HepG2 (cell line): Measurements from ENCODE around the gene PDPK1. TPM values are rescaled to one million over a fixed set of nuclear protein-coding genes. Genes with fewer than 3 reads are reported as not detected.
"Not testable (repeated sequence)": the region's sequence is repeated elsewhere in the genome, so short reads cannot be mapped to it uniquely, and the experiment has no call there.

Experiments used
- ATAC-seq: fragments of 200-7000 bp; cut with Tn5 transposase; 3 replicates; pipeline ENCODE4 v1.9.1; 2020; ENCODE audit warnings: mild to moderate bottlenecking, moderate library complexity
- BruUV-seq: library from RNA; stranded (reverse); fragments of 400-500 nt; replicated peaks from 2 replicates; lab custom pipeline; 2021; lab: Mats Ljungman, UMichigan
- CTCF ChIA-PET: fragments of 300-600 bp; formaldehyde crosslinking; extraction: SDS; loops from one replicate; lab custom pipeline; 2021; ENCODE audit warnings: low total read pairs, inconsistent platforms, low intra/inter-chr PET ratio; lab: Yijun Ruan, JAX
- POLR2A ChIA-PET: fragments of 350-600 bp; sonication (Branson Sonifier 250); formaldehyde crosslinking; loops from one replicate; lab custom pipeline; 2020; ENCODE audit warnings: antibody characterized with exemption, inconsistent platforms; lab: Yijun Ruan, JAX
- DNase-seq: peaks from one replicate; pipeline ENCODE4 v3.0.0-alpha.2; 2015; ENCODE audit warnings: low spot score
- FAIRE-seq: peaks from 3 replicates; lab custom pipeline; 2011; peaks lifted over from hg19 to GRCh38; lab: Jason Lieb, UNC
- H2AFZ ChIP-seq: one replicate; pipeline ENCODE4 v1.6.1; 2011; ENCODE audit warnings: low read length, inconsistent platforms
- H3K27ac ChIP-seq: fragments of 300-600 bp; 3 replicates; pipeline ENCODE4 v1.8.0; 2011; ENCODE audit warnings: mixed run types, mild to moderate bottlenecking, mixed read lengths, low read length, inconsistent platforms; ENCODE audit not compliant: insufficient read depth; ENCODE audit errors: extremely low read length
- H3K27me3 ChIP-seq, 2 experiments: fragments of 200-600 bp in 1 of 2; 2 replicates in 1 of 2; 3 replicates in 1 of 2; pipeline versions ENCODE4 v1.6.0 to v1.8.0; 2011; ENCODE audit warnings: low read length in 2 of 2, mild to moderate bottlenecking in 2 of 2, moderate library complexity in 2 of 2, inconsistent platforms in 1 of 2; ENCODE audit not compliant: insufficient read depth in 2 of 2, control insufficient read depth in 1 of 2
- H3K36me3 ChIP-seq, 2 experiments: fragments of 200-600 bp in 1 of 2; replicated peaks in 1 of 2; 2 replicates in 1 of 2; 3 replicates in 1 of 2; pipeline versions ENCODE4 v1.5.1 to v1.8.0; 2011; ENCODE audit warnings: low read length in 2 of 2, inconsistent platforms in 1 of 2; ENCODE audit not compliant: insufficient read depth in 2 of 2, control insufficient read depth in 1 of 2
- H3K4me1 ChIP-seq: 2 replicates; pipeline ENCODE4 v1.5.1; 2012; ENCODE audit warnings: low read length, inconsistent platforms; ENCODE audit not compliant: insufficient read depth
- H3K4me2 ChIP-seq: 2 replicates; pipeline ENCODE4 v1.6.0; 2011; ENCODE audit warnings: low read depth, low read length, inconsistent platforms
- H3K4me3 ChIP-seq, 3 experiments: fragments of 200-600 bp in 1 of 3; sonication (generic), shearing (Covaris generic) in 1 of 3; replicated peaks in 1 of 3; 2 replicates each; pipeline ENCODE4 v1.5.1; 2011 to 2016; ENCODE audit warnings: low read length in 3 of 3, inconsistent platforms in 2 of 3, low read depth in 2 of 3, mild to moderate bottlenecking in 2 of 3, control low read depth in 1 of 3, mixed read lengths in 1 of 3; ENCODE audit not compliant: insufficient read depth in 1 of 3
- H3K79me2 ChIP-seq: one replicate; pipeline ENCODE4 v1.6.1; 2011; ENCODE audit warnings: low read length, inconsistent platforms; ENCODE audit not compliant: insufficient read depth
- H3K9ac ChIP-seq: 2 replicates; pipeline ENCODE4 v1.6.0; 2011; ENCODE audit warnings: mild to moderate bottlenecking, low read depth, low read length, inconsistent platforms; ENCODE audit not compliant: insufficient read depth
- H3K9me3 ChIP-seq: 2 replicates; pipeline ENCODE4 v1.5.1; 2012; ENCODE audit warnings: mild to moderate bottlenecking, low read length
- H4K20me1 ChIP-seq: 2 replicates; pipeline ENCODE4 v1.6.0; 2011; ENCODE audit warnings: inconsistent platforms, mild to moderate bottlenecking, low read length, moderate library complexity; ENCODE audit not compliant: insufficient read depth
- HNF4A ChIP-seq: sonication (generic); formaldehyde crosslinking; IDR thresholded peaks from 2 replicates; pipeline ENCODE4 v1.4.0; 2020; ENCODE audit warnings: missing genetic modification reagents
- PAX8 ChIP-seq: sonication (generic); formaldehyde crosslinking; IDR thresholded peaks from 2 replicates; pipeline ENCODE4 v1.8.0; 2022; ENCODE audit warnings: mild to moderate bottlenecking, missing genetic modification reagents, borderline replicate concordance
- SNAI1 ChIP-seq: sonication (generic); formaldehyde crosslinking; IDR thresholded peaks from 2 replicates; pipeline ENCODE4 v1.5.0; 2020; ENCODE audit warnings: mild to moderate bottlenecking, missing genetic modification reagents, borderline replicate concordance
- YEATS2 ChIP-seq: sonication (generic); formaldehyde crosslinking; IDR thresholded peaks from 2 replicates; pipeline ENCODE4 v1.4.0; 2020; ENCODE audit warnings: missing genetic modification reagents, borderline replicate concordance
- ZNF232 ChIP-seq: sonication (generic); formaldehyde crosslinking; IDR thresholded peaks from 2 replicates; pipeline ENCODE4 v1.4.0; 2020; ENCODE audit warnings: missing genetic modification reagents, borderline replicate concordance
- ZNF234 ChIP-seq: sonication (generic); formaldehyde crosslinking; conservative IDR thresholded peaks from 2 replicates; pipeline ENCODE4 v1.5.1; 2020; ENCODE audit warnings: mild to moderate bottlenecking, missing genetic modification reagents
- ZNF337 ChIP-seq: sonication (generic); formaldehyde crosslinking; IDR thresholded peaks from 2 replicates; pipeline ENCODE4 v1.5.1; 2020; ENCODE audit warnings: missing genetic modification reagents, low read depth, mild to moderate bottlenecking, borderline replicate concordance
- ZNF598 ChIP-seq: sonication (generic); formaldehyde crosslinking; IDR thresholded peaks from 2 replicates; pipeline ENCODE4 v1.5.1; 2020; ENCODE audit warnings: mild to moderate bottlenecking, missing genetic modification reagents, borderline replicate concordance
- ZNF614 ChIP-seq: IDR thresholded peaks from 2 replicates; pipeline ENCODE4 v1.6.1; 2018; ENCODE audit warnings: missing biosample characterization, missing genetic modification reagents, inconsistent platforms, borderline replicate concordance
- WGBS: methylation state at CpG from one replicate; pipeline ENCODE4 v1.1.6; 2017; ENCODE audit warnings: low lambda C conversion rate; 5-methylcytosine and 5-hydroxymethylcytosine counted together
- in situ Hi-C: cut with HindIII; loops from 2 replicates; pipeline ENCODE4 v1.10.0; 2017; ENCODE audit warnings: low pct_unique_long_range_greater_than_20kb; ENCODE audit not compliant: extremely low pct_ligation_motif_present
- intact Hi-C: fragments of 100-400 bp; cut with micrococcal nuclease; formaldehyde crosslinking; loops from one replicate; pipeline ENCODE4 v1.10.0; 2022; ENCODE audit not compliant: unreplicated experiment
- polyA plus RNA-seq, 8 experiments: library from polyadenylated mRNA; depleted of rRNA in 3 of 8; stranded (reverse) in 7 of 8; unstranded in 1 of 8; fragments of >200 nt; fragmentation: Illumina TruSeq in 4 of 8; extraction: Trizol in 4 of 8; gene quantifications; 2 replicates each; pipeline versions ENCODE4 v1.2.1 to v1.2.3, GENCODE V29; 2011 to 2016; ENCODE audit warnings: low read depth in 4 of 8, missing spikeins in 1 of 8, mixed read lengths in 1 of 8; ENCODE audit not compliant: insufficient read depth in 1 of 8
- total RNA-seq, 5 experiments: library from RNA; depleted of rRNA; stranded (reverse); fragments of >200 nt; fragmentation: Illumina TruSeq; extraction: Trizol; gene quantifications; 2 replicates each; pipeline ENCODE4 v1.2.3, GENCODE V29; 2016; ENCODE audit warnings: low read depth in 1 of 5
- TF ChIP-seq, protein P1 (sequence below): sonication (generic); formaldehyde crosslinking; IDR thresholded peaks from 2 replicates; pipeline ENCODE4 v1.4.0; 2020; ENCODE audit warnings: missing genetic modification reagents, mild to moderate bottlenecking, borderline replicate concordance
- TF ChIP-seq, protein P2 (sequence below): sonication (generic); formaldehyde crosslinking; IDR thresholded peaks from 2 replicates; pipeline ENCODE4 v1.8.0; 2023; ENCODE audit warnings: mild to moderate bottlenecking, missing genetic modification reagents
- TF ChIP-seq, protein P3 (sequence below): sonication (generic); formaldehyde crosslinking; IDR thresholded peaks from 2 replicates; pipeline ENCODE4 v1.4.0; 2020; ENCODE audit warnings: missing genetic modification reagents, borderline replicate concordance

The PDPK1 gene
- total and polyA plus RNA-seq, 2 of the 13 experiments (the other 11 are each of a cell fraction or from before 2014, with no cell fraction given): 59.6 to 129 TPM

DNA sequence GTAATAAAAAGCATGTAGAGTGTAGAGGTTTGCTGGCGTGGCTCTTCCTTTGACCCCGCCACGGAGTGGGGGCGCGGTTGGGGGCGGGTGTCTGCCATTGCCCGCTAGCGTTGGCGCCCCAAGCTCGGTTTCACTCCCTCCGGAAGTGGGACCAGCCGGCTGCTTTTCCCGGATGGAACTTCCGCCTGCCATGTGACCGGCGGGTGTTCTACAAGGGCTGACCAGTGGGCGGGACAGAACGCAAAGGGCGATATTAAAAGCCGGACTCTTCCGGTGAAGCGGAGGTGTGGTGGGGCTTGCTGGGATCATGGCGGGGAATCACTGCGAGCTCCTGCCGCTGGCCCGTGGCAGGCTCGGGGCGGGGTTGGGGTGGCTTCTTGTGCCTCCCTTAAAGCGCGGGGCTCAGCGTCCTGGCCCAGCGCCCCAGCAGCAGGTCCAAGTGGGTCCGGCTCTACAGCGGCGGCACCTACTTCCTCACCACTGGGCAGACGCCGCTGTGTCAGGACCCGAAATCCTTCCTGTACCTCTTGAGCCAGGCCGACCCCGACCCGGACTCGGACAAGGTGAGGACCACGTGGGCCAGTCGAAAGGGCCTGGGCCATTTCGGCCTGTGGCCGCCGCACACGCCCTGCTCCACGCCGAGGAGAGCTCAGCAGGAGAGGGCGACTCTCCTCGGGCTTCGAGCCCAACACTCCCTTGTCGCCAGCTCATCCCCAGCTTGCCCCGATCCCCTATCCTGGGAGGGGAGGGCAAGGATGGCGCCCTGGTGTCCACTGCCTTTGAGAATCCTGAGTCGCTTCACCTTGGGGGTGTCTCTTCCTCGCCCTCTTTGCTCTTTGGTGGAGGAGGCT lies 65.6 kb downstream of the PDPK1 start (continued):
- TF ChIP-seq, protein P1, sequence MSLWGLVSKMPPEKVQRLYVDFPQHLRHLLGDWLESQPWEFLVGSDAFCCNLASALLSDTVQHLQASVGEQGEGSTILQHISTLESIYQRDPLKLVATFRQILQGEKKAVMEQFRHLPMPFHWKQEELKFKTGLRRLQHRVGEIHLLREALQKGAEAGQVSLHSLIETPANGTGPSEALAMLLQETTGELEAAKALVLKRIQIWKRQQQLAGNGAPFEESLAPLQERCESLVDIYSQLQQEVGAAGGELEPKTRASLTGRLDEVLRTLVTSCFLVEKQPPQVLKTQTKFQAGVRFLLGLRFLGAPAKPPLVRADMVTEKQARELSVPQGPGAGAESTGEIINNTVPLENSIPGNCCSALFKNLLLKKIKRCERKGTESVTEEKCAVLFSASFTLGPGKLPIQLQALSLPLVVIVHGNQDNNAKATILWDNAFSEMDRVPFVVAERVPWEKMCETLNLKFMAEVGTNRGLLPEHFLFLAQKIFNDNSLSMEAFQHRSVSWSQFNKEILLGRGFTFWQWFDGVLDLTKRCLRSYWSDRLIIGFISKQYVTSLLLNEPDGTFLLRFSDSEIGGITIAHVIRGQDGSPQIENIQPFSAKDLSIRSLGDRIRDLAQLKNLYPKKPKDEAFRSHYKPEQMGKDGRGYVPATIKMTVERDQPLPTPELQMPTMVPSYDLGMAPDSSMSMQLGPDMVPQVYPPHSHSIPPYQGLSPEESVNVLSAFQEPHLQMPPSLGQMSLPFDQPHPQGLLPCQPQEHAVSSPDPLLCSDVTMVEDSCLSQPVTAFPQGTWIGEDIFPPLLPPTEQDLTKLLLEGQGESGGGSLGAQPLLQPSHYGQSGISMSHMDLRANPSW (CRISPR knock-in tag): no peak
- TF ChIP-seq ZNF598 (CRISPR knock-in tag) (peak; percentile 54; the same call in 1 of the 2 replicates), ZNF232 (peak; percentile 37; the same call in 1 of the 2 replicates), HNF4A (CRISPR knock-in tag) (peak; percentile 67), ZNF337 (CRISPR knock-in tag) (no peak), PAX8 (peak; percentile 83; the same call in 1 of the 2 replicates), SNAI1 (CRISPR knock-in tag) (0 out of 2 replicates have a peak, but pooled peaks have one; percentile 38), ZNF234 (CRISPR knock-in tag) (peak; percentile 54; the same call in 1 of the 2 replicates), YEATS2 (peak; percentile 97), ZNF614 (peak; percentile 88; the same call in 1 of the 2 replicates)
- TF ChIP-seq, protein P2, sequence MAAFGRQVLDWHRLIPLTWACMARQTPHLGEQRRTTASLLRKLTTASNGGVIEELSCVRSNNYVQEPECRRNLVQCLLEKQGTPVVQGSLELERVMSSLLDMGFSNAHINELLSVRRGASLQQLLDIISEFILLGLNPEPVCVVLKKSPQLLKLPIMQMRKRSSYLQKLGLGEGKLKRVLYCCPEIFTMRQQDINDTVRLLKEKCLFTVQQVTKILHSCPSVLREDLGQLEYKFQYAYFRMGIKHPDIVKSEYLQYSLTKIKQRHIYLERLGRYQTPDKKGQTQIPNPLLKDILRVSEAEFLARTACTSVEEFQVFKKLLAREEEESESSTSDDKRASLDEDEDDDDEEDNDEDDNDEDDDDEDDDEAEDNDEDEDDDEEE (CRISPR knock-in tag): peak; percentile 77; the same call in 1 of the 2 replicates
- TF ChIP-seq, protein P3, sequence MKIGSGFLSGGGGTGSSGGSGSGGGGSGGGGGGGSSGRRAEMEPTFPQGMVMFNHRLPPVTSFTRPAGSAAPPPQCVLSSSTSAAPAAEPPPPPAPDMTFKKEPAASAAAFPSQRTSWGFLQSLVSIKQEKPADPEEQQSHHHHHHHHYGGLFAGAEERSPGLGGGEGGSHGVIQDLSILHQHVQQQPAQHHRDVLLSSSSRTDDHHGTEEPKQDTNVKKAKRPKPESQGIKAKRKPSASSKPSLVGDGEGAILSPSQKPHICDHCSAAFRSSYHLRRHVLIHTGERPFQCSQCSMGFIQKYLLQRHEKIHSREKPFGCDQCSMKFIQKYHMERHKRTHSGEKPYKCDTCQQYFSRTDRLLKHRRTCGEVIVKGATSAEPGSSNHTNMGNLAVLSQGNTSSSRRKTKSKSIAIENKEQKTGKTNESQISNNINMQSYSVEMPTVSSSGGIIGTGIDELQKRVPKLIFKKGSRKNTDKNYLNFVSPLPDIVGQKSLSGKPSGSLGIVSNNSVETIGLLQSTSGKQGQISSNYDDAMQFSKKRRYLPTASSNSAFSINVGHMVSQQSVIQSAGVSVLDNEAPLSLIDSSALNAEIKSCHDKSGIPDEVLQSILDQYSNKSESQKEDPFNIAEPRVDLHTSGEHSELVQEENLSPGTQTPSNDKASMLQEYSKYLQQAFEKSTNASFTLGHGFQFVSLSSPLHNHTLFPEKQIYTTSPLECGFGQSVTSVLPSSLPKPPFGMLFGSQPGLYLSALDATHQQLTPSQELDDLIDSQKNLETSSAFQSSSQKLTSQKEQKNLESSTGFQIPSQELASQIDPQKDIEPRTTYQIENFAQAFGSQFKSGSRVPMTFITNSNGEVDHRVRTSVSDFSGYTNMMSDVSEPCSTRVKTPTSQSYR: peak; percentile 73

DNA sequence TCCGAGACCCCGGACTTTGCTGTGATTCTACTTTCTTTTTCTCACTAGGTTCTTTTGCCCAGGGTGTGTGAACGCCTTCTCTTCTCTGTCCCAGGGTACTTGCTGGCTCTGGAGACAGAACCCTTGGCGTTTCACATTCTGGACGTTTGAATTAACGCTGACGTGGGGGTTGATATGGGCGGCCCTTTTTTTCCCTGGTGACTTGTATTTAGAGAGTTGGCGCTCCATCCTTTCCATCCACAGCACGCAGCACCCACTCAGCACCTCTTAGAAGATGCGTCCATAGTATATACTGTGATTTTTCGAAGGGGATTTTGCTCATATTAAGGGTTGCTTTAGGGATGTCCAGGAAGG lies 66.2 kb downstream of the PDPK1 start:
- 2% methylated on average over 12 of the region's 12 CpGs for whole genome bisulfite sequencing
- H3K36me3 ChIP-seq, H3K27me3 ChIP-seq, H4K20me1 ChIP-seq, H2AFZ ChIP-seq, H3K9me3 ChIP-seq, FAIRE-seq, POLR2A ChIA-PET, intact Hi-C loops, BruUV-seq, H3K4me1 ChIP-seq, CTCF ChIA-PET, in situ Hi-C loops, DNase-seq: not testable (repeated sequence)
- peak overlapping the region; percentile 85 for H3K9ac ChIP-seq
- H3K4me2 ChIP-seq: peak overlapping the region; percentile 56
- H3K79me2 ChIP-seq: peaks cover 22% of the 10 kb centered on the region
- peak overlapping the region; percentile 45 to 100 (median 84) for H3K4me3 ChIP-seq
- peak; percentile 13 for ATAC-seq
- H3K27ac ChIP-seq: peak overlapping the region; percentile 60
